Small intestine (tissue), 7 donors: ENCODE measurements around the gene KDM2B. TPM values are rescaled to one million over a fixed set of nuclear protein-coding genes. Genes with fewer than 3 reads are reported as not detected.

ENCODE experiments used
- DNase-seq, 2 donors: peaks; one replicate each; pipeline versions ENCODE4 v3.0.0 to v3.0.0-alpha.2; 2013
- FAIRE-seq: peaks from 2 replicates; lab custom pipeline; 2012; peaks lifted over from hg19 to GRCh38; lab: Jason Lieb, UNC
- H3K27ac ChIP-seq, 3 donors: one replicate each; pipeline ENCODE4 v1.5.1; 2013; ENCODE audit warnings: low read length in 2 of 3, mild to moderate bottlenecking in 2 of 3, control low read depth in 1 of 3, inconsistent platforms in 1 of 3, low read depth in 1 of 3, moderate library complexity in 1 of 3
- H3K27me3 ChIP-seq, 3 donors: one replicate each; pipeline ENCODE4 v1.6.1; 2013; ENCODE audit warnings: low read length in 3 of 3, inconsistent platforms in 1 of 3; ENCODE audit not compliant: control insufficient read depth in 3 of 3, insufficient read depth in 3 of 3
- H3K36me3 ChIP-seq, 3 donors: one replicate each; pipeline ENCODE4 v1.6.1; 2013; ENCODE audit warnings: low read length in 3 of 3, inconsistent platforms in 1 of 3, low read depth in 1 of 3, mild to moderate bottlenecking in 1 of 3, moderate library complexity in 1 of 3; ENCODE audit not compliant: control insufficient read depth in 3 of 3, insufficient read depth in 2 of 3
- H3K4me1 ChIP-seq, 3 donors: one replicate each; pipeline ENCODE4 v1.6.1; 2013; ENCODE audit warnings: low read length in 2 of 3, inconsistent platforms in 1 of 3, low read depth in 1 of 3, mild to moderate bottlenecking in 1 of 3, moderate library complexity in 1 of 3; ENCODE audit not compliant: control insufficient read depth in 3 of 3, insufficient read depth in 2 of 3
- H3K4me3 ChIP-seq, 3 donors: one replicate each; pipeline ENCODE4 v1.5.1; 2013; ENCODE audit warnings: low read length in 3 of 3, control low read depth in 1 of 3, inconsistent platforms in 1 of 3, low read depth in 1 of 3, mild to moderate bottlenecking in 1 of 3, moderate library complexity in 1 of 3
- H3K9me3 ChIP-seq, 2 donors: one replicate each; pipeline ENCODE4 v1.6.1; 2013; ENCODE audit warnings: low read depth in 1 of 2, low read length in 1 of 2; ENCODE audit not compliant: control insufficient read depth in 2 of 2, insufficient read depth in 1 of 2
- WGBS, 3 donors: extraction: QIAGEN DNeasy Blood & Tissue Kit; methylation state at CpG; one replicate each; pipeline ENCODE4 v1.1.7; 2013; 5-methylcytosine and 5-hydroxymethylcytosine counted together
- polyA plus RNA-seq, 4 donors: library from polyadenylated mRNA; stranded (reverse) in 3 of 4; unstranded in 1 of 4; fragments of 200-250 nt in 3 of 4; fragments of 120-200 nt in 1 of 4; gene quantifications; one replicate each; pipeline versions ENCODE4 v1.2.1 to v1.2.3, GENCODE V29; 2013
- donor health status: healthy with polysubstance abuse.
- donor health status: control.
- donor health status: control.
- donor health status: Bipolar disorder and iron deficiency.
- donor health status: healthy.

KDM2B gene
- polyA plus RNA-seq, 4 donors = 7.6 to 16.0 (median 11.8) TPM

DNA sequence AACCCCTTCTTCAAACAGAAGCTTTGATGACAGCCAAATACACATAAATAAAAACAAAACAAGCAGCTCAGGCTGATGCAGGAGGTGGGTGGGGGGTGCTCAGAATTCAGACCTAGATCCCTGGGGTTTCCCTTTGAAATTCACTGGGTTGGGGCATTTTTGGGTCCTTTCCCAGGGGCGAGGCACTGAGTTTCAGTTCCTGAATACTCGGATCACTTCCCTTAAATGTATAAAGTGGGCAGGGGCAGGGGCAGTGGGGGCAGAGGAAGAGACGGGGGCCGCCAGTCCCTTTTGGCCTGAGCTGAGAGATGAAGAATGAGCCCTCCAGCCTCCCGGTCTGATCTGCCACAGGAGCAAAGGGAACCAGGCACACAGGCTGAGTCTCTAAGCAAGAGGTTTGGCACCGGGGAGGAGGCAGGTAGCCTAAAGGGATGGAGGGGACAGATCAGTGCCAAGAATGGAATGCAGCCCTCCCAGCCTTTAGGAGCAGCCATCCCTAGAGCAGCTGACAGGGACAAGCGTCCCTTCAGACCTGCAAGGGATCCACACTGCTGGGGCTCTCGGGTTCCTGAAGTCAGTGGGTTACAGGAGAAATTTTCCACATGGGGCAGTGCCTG is 20.3 kb downstream of the KDM2B start:
- DNase-seq (no peak), FAIRE-seq (no peak)
- Histone ChIP-seq H3K4me1 (peaks cover 0 to 4% (median 0%) of the 10 kb centered on the region in 3 donors), H3K36me3 (peaks cover 0 to 39% (median 0%) of the 10 kb centered on the region in 3 donors), H3K9me3 (no peaks in the 10 kb centered on the region), H3K27me3 (no peaks in the 10 kb centered on the region), H3K4me3 (no peak overlapping the region), H3K27ac (no peak overlapping the region)
- 75 to 83% (median 78%) methylated on average over 8 of the region's 8 CpGs for WGBS, 3 donors

DNA sequence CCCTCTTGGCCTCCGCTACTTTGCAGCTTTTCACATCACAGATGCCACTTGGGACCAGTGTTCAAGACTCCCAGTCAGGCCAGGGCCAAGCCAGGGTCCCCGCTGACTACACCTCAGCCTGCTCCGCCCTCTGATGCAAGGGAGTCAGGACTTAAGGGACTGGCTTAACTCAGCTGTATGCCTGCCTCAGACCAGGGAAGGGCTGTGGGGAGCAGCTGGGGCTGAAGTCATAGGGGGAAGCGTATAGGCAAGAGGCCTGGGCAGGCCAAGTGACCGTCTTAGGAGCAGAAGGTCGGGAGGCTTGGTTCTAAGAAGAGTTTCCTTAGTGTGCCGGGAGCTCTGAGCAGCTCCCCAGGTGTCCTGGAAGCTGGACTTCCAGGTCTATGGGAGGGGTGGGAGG is 21.9 kb downstream of the KDM2B start:
- FAIRE-seq (no peak), DNase-seq (no peak)
- Histone ChIP-seq H3K4me1 (no peaks in the 10 kb centered on the region), H3K27ac (no peak overlapping the region), H3K4me3 (no peak overlapping the region), H3K27me3 (no peaks in the 10 kb centered on the region), H3K36me3 (peaks cover 0 to 40% (median 0%) of the 10 kb centered on the region in 3 donors), H3K9me3 (no peaks in the 10 kb centered on the region)
- WGBS, 3 donors = 90 to 97% (median 93%) methylated on average over 7 of the region's 7 CpGs

DNA sequence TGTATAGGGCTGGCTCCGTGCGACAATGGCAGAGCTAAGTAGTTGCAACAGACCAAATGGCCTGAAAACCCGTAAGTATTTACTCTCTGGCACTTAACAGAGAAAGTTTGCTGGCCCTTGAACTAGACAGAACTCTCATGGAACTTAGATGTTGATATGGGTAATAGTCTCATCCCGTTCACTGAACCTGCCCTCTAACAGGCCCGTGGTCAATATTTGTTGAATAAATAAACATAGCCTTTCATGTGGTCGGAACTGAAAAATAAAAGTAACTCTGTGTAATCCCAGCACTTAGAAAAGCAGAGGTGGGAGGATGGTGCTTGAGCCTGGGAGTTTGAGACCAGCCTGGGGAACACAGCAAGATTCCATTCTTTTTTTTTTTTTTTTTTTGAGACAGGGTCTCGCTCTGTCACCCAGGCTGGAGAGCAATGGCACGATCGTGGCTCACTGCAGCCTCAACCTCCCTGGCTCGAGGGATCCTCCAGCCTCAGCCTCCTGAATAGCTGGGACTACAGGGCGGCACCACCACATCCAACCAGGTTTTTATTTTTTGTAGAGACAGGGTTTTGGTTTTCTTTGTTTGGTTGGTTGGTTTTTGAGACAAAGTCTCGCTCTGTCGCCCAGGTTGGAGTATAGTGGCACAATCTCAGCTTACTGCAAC is 29.7 kb downstream of the KDM2B start:
- no peaks in the 10 kb centered on the region for H3K27me3 ChIP-seq
- peaks cover 0 to 48% (median 0%) of the 10 kb centered on the region in 3 donors for H3K36me3 ChIP-seq
- no peaks in the 10 kb centered on the region for H3K9me3 ChIP-seq
- FAIRE-seq = no peak
- 82 to 91% (median 85%) methylated on average over 13 of the region's 13 CpGs for WGBS, 3 donors
- H3K4me1 ChIP-seq = no peaks in the 10 kb centered on the region
- no peak for DNase-seq
- no peak overlapping the region for H3K4me3 ChIP-seq
- no peak overlapping the region for H3K27ac ChIP-seq

DNA sequence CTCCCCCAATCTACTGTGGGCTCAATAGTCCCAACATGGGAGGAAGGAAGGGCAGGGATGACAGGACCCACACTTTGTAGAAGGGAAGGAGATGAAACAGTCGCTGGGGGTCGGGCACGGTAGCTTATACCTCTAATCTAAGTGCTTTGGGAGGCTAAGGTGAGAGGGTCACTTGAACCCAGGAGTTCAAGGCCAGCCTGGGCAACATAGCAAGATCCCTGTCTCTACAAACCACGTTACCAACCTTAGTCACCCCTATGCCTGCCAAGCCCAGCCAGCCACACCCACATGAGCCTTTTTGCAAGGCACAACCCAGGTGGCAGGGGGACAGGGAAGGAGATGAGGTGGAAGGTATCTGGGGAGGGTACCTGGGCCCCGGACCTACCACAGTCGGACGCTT is 31.7 kb downstream of the KDM2B start:
- peaks cover 0 to 52% (median 0%) of the 10 kb centered on the region in 3 donors for H3K36me3 ChIP-seq
- no peaks in the 10 kb centered on the region for H3K27me3 ChIP-seq
- H3K27ac ChIP-seq = no peak overlapping the region
- no peaks in the 10 kb centered on the region for H3K4me1 ChIP-seq
- WGBS, 3 donors = 90 to 95% (median 95%) methylated on average over 7 of the region's 7 CpGs
- no peak overlapping the region for H3K4me3 ChIP-seq
- FAIRE-seq = no peak
- DNase-seq = no peak
- H3K9me3 ChIP-seq = no peaks in the 10 kb centered on the region

DNA sequence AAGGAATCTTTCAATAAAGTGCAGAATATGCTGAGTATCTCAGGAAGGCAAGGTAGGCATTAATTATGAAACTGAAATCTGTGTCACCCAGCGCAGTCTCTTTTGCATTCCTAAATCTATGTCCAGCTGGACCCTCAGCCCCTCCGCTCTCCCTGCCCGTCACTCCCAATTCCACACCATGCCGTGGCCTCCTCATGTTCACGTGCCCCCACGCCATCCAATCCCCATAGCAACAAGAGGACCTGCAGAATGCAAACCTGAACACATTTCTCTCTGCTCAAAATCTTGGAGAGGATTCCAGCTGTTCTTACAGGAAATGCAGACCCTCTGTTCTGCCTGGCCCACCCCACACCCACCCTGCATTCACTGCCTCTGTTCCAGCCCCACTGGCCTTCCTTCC is 35.3 kb downstream of the KDM2B start:
- WGBS, 3 donors = 94 to 98% (median 97%) methylated on average over 6 of the region's 6 CpGs
- no peak for FAIRE-seq
- H3K27ac ChIP-seq = no peak overlapping the region

DNA sequence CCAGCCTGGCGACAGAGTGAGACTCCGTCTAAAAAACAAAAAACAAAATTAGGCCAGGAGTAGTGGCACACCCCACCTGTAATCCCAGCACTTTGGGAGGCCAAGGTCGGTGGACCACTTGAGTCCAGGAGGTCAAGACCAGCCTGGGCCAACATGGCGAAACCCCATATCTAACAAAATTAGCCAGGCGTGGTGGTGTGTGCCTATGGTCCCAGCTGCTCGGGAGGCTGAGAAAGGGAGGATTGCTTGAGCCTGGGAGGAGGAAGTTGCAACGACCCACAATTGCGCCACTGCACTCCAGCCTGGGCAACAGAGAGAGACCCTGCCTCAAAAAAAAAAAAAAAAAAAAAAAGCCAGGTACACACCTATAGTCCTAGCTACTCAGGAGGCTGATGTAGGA is 37.0 kb downstream of the KDM2B start:
- no peak for FAIRE-seq
- H3K4me3 ChIP-seq = no peak overlapping the region
- H3K9me3 ChIP-seq = no peaks in the 10 kb centered on the region
- peaks cover 0 to 3% (median under 1%) of the 10 kb centered on the region in 3 donors for H3K4me1 ChIP-seq
- peaks cover 0 to 38% (median 0%) of the 10 kb centered on the region in 3 donors for H3K36me3 ChIP-seq
- no peak overlapping the region for H3K27ac ChIP-seq
- WGBS, 3 donors = 90 to 93% (median 92%) methylated on average over 8 of the region's 8 CpGs
- DNase-seq = no peak
- no peaks in the 10 kb centered on the region for H3K27me3 ChIP-seq

More for the DNA sequence above, 35.3 kb downstream of the KDM2B start:
- no peaks in the 10 kb centered on the region for H3K9me3 ChIP-seq
- no peak overlapping the region for H3K4me3 ChIP-seq
- DNase-seq = no peak
- H3K27me3 ChIP-seq = no peaks in the 10 kb centered on the region
- peaks cover 0 to 45% (median 0%) of the 10 kb centered on the region in 3 donors for H3K36me3 ChIP-seq
- H3K4me1 ChIP-seq = no peaks in the 10 kb centered on the region

DNA sequence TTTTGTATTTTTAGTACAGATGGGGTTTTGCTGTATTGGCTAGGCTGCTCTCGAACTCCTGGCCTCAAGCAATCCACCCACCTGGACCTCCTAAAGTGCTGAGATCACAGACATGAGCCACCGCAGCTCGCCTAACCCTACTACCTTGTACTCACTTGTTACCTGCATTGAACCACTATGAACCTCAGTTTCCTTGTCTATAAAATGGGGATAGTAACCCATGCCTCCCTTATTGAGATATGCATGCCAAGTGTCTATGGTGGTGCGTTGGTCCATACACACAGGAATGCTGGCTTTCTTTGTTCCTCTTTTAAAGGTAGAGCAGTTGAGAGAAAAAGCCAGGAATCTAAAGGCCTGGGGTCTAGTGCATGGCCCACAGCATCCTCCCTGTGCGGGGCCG is 40.9 kb downstream of the KDM2B start:
- Histone ChIP-seq H3K27me3 (no peaks in the 10 kb centered on the region), H3K9me3 (no peaks in the 10 kb centered on the region), H3K4me3 (no peak overlapping the region), H3K27ac (no peak overlapping the region), H3K4me1 (peaks cover 0 to 23% (median 10%) of the 10 kb centered on the region in 3 donors), H3K36me3 (peaks cover 0 to 15% (median 0%) of the 10 kb centered on the region in 3 donors)
- 94 to 96% (median 95%) methylated on average over 6 of the region's 6 CpGs for WGBS, 3 donors
- FAIRE-seq (no peak), DNase-seq (no peak)

DNA sequence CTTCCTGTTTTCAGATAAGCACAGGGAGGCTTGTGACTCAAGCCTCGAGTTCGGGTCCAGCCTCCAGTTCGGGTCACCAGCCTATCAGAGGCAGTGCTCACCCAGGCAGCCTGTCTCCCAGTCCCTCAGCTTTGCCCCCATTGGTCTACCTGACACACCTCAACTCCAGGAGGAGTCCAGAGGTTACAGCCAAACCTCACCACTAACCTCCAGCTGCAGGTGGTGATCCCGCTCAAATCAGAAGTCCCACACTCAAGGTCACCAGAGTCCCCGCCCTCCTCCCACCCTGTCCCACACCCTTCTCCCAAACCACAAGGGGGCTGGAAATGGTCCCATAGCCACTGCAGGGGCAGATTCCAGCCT is 42.1 kb downstream of the KDM2B start:
- no peak for FAIRE-seq
- peak; percentile 61 to 87 for DNase-seq
- peaks cover 0 to 25% (median 13%) of the 10 kb centered on the region in 3 donors for H3K4me1 ChIP-seq
- H3K36me3 ChIP-seq = peaks cover 0 to 20% (median 0%) of the 10 kb centered on the region in 3 donors
- no peak overlapping the region for H3K27ac ChIP-seq
- no peaks in the 10 kb centered on the region for H3K9me3 ChIP-seq
- H3K27me3 ChIP-seq = no peaks in the 10 kb centered on the region
- 2 to 49% (median 14%) methylated on average over 5 of the region's 5 CpGs for WGBS, 3 donors
- H3K4me3 ChIP-seq = no peak overlapping the region
